HG03095 (cell line): ENCODE data around the gene OXER1.

ENCODE experiments used
- ATAC-seq: cut with Tn5 transposase; IDR thresholded peaks from one replicate; pipeline ENCODE4 v1.9.1; 2021; ENCODE audit warnings: moderate library complexity; ENCODE audit not compliant: unreplicated experiment

The OXER1 gene

DNA sequence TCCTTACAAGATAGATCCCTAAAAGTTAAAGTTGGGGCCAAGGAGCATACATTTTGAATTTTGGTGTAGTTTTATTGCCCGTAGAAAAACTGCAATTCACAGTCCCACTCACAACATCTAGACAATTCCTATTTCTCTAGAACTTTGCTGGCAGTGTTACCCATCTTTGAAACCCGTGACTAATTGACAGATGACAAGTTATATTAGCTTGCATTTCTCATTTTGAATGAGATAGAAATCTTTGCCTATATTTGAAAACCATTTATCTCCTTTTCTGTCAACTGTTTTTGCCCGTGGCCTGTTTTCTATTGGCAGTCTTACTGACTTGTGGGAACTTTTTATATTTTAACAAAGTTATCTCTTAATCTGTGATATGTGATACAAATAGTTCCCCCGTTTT, 50.0 kb downstream of the OXER1 start:
- ATAC-seq: no peak

DNA sequence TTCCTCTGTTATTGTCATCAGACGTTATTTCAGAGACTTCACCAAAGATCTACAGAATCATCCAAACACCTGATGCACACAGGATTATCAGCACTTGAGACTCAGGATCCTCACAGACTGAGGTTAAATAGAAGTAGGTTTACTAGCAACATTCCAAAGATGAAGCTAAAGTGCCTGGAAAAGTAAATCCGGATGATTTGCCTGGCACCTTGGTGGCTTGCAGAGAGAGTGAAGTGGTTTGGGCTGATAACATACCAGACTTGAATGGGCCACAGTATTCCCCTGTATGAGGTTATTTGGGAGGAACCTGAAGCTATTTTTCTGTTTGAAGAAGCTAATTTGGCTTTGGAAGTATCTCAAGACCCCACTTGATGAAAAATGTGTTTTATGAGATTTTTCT, 51.0 kb downstream of the OXER1 start:
- no peak for ATAC-seq
